Measurements from ENCODE around the gene ZDHHC23.

ZDHHC23 gene, protein sequence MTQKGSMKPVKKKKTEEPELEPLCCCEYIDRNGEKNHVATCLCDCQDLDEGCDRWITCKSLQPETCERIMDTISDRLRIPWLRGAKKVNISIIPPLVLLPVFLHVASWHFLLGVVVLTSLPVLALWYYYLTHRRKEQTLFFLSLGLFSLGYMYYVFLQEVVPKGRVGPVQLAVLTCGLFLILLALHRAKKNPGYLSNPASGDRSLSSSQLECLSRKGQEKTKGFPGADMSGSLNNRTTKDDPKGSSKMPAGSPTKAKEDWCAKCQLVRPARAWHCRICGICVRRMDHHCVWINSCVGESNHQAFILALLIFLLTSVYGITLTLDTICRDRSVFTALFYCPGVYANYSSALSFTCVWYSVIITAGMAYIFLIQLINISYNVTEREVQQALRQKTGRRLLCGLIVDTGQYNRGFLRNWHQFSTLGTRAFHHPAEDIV

DNA sequence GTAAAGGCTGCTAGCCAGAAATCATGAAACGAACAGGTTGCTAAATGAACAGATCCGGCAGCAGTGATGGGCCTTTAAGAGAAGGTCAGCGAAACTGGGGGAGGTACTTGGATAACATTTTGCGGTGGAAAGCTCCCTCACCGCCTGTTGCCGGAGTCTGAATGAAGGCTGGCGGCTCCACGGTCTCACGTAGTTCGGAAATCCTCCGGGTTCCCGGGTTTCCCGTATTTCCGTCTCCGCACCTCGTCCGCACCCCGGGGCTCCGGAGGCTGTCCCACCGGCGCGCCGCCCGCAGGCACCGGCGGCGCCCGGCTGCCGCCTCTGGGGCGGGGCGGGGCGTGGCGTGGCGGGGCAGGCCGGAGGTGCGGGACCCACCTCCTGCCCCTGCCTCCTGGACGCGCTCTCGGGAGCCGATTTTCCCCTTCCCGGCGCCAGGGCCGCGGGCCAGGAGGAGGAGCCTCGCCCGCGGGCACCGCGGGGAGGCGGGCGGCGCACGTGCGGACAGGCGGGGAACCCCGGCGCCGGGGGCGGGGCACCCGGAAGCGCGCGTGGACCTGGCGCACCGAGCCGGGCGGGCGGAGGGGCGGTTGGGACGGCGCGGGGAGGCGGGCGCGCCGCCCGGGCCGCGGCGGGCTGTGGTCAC is at the start of gene ZDHHC23:
Gene ZDHHC23 (plus strand): TSS at position 642 of the 643 bp plus-strand sequence. CDS start 790 bp downstream, outside the sequence.
- DNase-seq (ENCODE audit: low read depth in 2 of 2): peak in 1 of 2 experiments; percentile 3

DNA sequence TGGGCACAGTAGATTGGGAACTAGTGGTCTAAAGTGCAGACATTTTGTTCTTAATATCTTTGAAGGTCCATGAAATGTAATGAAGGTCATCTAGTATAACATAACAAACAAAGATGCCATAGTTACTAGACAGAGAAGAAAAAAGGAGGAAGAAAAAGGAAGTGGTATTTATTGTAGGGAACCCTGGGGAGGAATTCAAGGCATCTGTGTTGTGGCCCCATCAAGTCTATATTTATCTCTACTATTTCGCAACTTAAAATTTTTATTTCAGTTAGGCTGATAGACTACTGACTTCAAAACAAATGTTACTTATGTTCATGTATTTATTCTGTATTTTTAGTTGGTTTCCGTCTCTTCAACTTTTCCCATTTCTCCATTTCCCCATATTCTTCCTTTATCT is 48.9 kb upstream of the ZDHHC23 start:
- peak; percentile 22 to 39 for DNase-seq (ENCODE audit: low read depth in 2 of 2)

DNA sequence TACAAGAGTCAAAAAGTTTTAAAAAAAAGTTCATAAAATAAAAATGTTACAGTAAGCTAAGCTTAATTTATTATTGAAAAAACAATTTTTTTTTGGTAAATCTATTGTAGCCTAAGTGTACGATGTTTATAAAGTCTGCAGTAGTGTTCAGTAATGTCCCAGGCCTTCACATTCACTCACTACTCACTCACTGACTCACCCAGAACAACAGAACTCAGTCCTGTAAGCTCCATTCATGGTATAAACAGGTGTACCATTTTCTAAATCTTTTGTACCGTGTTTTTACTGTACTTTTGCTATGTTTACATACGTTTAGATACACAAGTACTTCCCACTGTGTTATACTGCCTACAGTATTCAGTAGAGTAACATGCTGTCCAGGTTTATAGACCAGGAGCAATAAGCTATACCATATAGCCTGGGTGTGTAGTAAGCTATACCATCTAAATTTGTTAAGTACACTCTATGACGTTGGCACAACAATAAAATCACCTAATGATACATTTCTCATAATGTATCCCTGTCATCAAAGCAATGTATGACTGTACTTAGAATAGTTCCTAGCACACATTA is 41.2 kb upstream of the ZDHHC23 start:
- no peak for DNase-seq (ENCODE audit: low read depth in 2 of 2)

DNA sequence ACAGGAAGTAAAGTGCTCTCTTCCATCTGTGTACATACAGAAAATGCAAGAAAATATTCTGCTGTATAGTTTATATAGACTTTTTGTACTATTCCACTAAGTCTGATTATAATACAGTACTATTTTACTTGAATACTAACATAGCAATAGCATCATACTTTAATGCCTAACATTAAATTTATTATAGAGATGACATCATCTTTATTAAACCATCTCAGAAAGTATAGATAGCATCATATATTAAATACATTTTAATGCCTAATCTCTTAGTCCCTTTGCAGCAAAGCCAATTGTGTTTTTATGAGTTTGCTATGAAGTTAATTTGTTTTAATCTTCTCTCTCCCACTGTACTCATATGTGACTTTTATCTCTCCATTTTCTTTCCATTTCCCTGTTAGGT is 39.7 kb upstream of the ZDHHC23 start:
- no peak for DNase-seq (ENCODE audit: low read depth in 2 of 2)

DNA sequence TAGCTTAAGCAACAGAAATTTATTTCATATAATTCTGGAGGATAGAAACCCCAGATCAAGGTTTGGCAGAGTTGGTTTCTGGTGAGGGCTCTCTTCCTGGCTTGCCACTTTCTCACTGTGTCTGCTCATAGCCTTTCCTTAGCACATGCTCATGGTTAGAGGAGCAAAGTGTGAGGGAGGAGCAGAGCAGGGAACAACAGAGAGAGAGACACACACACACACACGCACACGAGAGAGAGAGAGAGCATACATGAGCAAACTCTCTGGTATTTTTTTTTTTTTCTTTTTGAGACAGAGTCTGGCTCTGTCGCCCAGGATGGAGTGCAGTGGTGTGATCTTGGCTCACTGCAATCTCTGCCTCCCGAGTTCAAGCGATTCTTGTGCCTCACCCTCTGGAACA is 36.8 kb upstream of the ZDHHC23 start:
- peak in 1 of 2 experiments; percentile 6 for DNase-seq (ENCODE audit: low read depth in 2 of 2)

DNA sequence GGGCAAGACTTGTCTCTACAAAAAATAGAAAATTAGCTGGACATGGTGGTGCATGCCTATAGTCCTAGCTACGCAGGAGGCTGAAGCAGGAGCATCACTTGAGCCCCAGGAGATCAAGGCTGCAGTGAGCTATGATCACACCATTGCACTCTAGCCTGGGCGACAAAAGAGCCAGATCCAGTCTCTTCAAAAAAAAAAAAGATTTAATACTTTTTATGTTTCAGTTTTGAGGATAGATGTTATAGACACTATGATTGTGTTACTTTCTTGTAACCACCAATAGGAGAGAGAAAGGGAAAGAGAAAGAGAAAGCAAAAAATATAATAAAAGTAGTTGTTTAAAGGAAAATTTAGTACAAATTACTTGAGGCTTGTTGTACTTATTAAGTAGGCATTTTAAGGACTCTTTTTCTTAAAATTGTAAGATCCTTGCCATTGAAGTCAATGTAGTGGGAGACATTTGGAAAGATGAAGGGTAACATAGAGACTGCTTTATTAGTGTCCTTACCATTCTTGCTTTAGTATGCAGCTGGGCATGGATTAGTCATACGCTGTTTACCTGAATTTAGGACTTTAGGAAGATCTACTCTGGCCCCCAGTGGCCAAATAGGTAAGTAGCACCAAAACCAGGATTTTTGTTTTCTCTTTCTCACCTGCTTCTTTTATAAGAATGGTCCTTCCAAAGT is 35.1 kb upstream of the ZDHHC23 start:
- DNase-seq (ENCODE audit: low read depth in 2 of 2): peak; percentile 29 to 45

DNA sequence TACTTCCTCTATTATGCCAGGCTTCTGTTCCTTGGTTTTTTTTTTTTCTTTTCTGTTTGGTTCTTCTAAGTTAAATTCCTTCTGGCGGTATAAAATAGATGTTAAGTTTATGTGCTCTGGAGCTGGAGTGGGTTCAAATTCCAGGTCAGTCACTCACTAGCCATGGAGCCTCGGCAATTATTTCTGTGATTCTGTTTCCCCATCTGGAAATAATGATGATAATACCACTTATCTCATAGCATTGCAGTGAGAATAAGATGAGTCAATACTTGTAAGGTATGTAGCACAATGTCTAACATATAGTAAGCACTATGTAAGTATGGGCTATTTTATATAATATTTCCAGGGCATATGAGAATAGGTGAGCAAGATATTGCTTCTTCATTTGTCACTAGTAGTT is 33.2 kb upstream of the ZDHHC23 start:
- DNase-seq (ENCODE audit: low read depth in 2 of 2): peak; percentile 89 to 90

DNA sequence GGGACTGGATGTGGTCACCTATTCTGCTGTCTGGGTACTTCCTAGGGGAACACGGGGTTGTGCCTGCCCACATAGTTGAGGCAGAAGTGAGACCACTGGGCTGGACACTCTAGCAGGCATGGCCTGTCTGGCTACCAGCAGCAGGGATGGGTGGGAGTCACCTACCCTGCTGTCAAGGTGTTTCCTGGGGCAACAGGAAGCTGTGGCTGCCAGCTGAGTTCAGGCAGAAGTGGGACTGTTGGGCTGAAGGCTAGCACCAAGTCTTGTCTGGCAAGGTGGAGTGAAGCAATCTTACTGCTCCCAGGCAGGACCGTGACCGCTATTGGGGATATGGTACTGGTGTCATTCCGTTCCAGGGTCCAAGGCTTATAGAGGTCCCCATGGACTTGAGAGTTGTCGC is 20.3 kb upstream of the ZDHHC23 start:
- DNase-seq (ENCODE audit: low read depth in 2 of 2): no peak

DNA sequence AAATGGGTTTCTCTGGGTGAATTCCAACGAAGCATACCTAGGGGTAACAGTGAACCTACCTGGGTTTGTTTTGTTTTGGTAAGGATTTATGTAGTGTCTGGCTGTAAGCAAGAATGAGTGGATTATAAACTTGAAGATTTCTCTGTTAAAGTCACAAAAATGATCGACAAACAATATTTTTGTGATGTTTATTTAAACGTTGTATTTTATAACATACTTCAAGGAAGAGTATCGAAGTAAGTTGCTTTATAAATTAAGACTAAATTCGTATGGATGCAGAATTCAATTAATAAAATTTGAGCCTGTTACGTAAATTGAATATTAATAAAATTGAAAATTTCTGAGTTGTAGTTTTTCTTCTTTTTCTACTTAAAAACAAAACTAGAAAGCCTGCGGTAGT is 982 bp upstream of the ZDHHC23 start:
- DNase-seq (ENCODE audit: low read depth in 2 of 2): no peak

DNA sequence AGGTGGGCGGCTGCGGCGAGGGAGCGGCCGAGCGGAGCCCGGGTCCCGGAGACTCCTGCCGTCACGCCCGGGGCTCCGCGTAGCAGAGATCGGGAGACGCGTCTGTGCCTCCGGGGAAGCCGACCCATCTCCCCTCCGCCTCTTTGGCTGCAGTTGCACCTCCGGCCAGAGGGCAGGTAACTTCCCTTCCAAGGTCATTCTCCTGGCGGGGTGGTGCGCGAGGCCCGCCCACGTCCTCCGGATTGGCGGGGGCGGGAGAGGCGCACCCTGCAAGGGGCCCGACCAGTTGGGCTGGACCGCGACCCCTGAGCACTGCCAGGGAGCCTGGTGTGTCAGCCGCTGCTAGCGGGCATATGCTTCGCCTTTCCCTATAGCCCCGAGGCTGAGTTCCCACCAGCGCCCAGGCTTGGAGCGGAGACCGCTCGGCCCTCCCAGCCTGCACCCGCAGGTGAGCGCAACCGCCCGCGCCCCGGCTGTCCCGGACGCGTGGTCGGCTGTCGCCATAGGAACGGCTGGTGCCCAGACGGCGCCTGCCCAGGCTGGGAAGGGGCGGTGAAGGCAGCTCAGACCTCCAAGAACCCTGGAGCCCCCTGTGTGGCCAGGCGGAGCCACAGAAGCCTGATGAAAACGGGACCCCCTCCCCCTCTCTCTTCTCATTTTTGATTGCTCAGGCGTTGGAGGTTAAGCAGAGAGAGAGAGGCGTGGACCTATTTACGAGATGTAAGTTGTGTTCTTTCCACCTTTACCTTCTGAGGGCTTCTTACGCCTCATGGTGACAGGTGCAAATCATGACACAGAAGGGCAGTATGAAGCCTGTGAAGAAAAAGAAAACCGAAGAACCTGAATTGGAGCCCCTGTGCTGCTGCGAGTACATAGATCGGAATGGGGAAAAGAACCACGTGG is 453 bp downstream of the ZDHHC23 start:
- DNase-seq (ENCODE audit: low read depth in 2 of 2): no peak

DNA sequence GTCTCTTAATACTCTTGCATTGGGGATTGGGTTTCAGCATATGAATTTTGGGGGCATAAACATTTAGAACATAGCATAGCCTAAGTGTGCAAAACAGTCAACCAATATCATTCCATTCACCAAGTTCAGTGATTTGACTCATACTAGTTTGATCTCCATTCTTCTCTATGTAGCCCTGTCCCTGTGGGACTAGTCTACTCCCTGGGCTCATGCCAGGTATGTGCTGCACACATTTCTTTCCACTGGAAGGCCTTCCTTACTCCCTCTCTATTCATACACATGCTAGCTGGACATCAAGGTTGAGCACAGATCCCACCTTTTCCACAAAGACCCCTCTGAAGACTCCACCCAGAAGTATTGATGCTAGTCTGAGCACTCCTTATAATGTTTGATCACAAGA is 5.1 kb downstream of the ZDHHC23 start:
- DNase-seq (ENCODE audit: low read depth in 2 of 2): no peak

DNA sequence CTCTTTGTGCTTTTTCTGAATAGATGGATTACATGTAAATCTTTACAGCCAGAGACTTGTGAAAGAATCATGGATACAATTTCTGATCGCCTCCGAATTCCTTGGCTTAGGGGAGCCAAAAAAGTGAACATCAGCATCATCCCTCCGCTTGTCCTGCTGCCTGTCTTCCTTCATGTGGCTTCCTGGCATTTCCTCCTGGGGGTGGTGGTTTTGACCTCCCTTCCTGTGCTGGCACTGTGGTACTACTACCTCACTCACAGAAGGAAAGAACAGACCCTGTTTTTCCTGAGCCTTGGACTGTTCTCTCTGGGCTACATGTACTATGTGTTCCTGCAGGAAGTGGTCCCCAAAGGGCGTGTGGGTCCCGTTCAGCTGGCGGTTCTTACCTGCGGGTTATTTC is 5.9 kb downstream of the ZDHHC23 start:
- DNase-seq (ENCODE audit: low read depth in 2 of 2): no peak

DNA sequence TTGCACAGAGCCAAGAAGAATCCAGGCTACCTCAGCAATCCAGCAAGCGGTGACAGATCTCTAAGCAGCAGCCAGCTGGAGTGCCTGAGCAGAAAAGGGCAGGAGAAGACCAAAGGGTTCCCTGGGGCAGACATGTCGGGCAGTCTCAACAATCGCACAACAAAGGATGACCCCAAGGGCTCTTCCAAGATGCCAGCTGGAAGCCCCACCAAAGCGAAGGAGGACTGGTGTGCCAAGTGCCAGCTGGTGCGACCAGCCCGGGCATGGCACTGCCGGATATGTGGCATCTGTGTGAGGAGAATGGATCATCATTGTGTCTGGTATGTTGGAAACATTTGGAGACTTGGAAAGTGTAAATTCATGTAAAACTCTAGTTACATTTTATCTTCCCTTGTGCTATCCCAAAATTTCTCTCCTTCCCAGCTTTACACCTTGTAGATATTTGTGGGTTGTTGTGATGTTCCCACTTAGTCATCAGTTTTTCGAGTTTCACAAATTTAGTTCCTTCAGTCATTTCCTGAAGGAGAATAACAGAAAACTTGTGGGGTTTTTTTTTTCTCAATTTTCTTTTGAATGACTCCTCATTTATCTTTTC is 6.4 kb downstream of the ZDHHC23 start:
- DNase-seq (ENCODE audit: low read depth in 2 of 2): no peak

DNA sequence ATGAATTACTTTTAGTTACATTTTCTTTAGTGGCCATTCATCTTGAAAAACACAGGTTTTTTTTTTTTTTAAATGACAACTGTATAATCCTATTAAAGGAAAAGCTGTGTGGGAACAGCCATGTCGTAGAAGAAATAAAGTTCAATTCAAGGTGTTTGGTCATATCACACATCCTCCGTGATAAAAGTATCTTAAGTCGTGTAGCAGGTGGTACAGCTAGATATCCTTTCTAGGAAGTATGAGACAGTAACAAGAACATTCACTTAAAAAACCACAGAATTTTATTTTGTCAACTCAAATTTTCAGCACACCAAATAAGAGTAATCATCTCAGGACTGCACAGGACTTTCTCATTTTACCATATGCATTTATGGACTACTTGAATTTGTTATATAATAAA is 16.1 kb downstream of the ZDHHC23 start:
- DNase-seq (ENCODE audit: low read depth in 2 of 2): no peak

DNA sequence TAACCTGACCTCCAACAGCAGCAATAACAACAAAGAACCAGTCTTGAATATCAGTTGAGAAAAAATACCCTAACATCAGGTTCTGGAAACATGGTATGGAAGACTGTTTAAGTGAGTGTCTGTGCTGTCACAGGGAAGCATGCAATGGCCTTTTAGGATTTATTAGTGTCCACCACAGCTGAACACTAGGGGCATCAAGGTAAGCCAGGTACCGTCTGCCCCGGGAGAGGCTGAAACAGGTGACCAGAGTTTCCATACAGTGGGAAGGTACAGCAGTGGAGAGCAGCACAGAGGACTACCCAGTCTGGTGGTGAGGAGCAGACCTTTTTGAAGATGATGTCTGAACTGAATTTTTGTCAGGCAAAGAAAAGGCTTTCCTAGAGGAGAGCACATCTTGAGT is 18.4 kb downstream of the ZDHHC23 start:
- DNase-seq (ENCODE audit: low read depth in 2 of 2): no peak

DNA sequence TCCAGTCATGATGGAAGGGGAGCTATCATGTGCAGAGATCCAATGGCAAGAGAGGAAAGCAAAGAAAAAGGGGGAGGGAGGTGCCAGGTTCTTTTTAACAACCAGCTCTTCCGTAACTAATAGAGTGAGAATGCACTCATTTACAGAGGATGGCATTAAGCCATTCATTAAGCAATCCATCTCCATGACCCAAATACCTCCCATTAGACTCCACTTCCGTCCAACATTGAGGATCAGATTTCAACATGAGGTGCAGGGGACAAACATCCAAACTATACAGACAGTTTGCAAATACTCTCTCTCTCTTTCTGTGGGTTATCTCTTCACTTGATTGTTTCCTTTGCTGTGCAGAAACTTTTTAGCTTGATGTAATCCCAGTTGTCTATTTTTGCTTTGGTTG is 21.2 kb downstream of the ZDHHC23 start:
- DNase-seq (ENCODE audit: low read depth in 2 of 2): peak; percentile 6 to 11

DNA sequence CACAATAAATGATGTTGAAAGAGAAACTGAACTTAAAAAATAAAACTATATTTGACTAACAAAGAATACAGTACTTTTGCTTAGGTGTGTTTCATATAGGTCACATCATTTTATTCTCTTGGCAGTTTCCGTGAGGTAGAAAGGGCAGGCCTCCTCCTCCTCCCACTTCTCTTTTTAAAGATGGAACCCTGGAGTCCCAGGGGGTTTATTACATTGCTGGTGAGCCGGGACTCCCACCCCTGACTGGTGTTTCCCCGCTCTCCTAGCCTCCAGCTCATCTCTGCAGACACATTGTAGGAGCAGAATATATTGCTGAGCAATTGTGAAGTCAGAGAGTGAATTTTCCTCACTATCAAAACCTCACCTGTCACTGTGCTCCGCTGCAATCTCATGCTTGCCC is 30.0 kb downstream of the ZDHHC23 start:
- DNase-seq (ENCODE audit: low read depth in 2 of 2): no peak

DNA sequence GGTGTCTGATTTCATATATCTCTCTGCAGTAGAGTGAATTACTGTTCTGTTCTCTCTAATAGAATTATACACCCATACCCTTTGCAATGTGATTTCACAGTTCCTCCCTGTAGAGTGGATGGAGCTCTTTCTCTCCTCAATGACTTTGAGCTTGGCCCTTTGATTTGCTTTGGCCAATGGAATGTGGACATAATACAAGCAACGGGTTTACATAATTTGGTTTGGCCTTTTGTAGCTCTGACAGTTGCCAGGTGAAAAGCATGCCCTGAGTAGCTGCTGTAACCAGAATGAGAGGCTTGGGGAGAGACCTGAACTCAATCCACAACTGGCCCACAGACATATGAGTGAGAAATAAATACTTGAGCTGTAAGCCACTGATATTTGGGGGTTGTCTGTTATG is 32.1 kb downstream of the ZDHHC23 start:
- DNase-seq (ENCODE audit: low read depth in 2 of 2): no peak

DNA sequence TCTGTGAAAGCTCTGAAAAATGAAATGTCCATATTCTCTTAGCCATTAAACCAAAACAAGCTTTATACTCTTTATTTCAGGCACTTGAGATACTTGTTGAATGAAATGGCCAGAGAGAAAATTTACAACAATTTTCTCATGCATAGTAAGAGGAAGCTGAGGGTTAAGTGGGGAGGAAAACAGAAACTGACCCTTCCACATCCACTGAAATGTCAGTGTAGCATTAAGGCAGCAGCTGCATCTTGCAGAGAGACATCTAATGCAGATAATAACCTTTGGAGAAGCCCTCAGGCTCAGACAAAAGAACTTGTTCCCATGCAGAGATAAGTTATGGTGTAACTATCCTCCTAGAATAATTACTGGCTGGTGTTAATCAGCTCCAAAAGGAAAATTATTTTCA is 34.0 kb downstream of the ZDHHC23 start:
- no peak for DNase-seq (ENCODE audit: low read depth in 2 of 2)

DNA sequence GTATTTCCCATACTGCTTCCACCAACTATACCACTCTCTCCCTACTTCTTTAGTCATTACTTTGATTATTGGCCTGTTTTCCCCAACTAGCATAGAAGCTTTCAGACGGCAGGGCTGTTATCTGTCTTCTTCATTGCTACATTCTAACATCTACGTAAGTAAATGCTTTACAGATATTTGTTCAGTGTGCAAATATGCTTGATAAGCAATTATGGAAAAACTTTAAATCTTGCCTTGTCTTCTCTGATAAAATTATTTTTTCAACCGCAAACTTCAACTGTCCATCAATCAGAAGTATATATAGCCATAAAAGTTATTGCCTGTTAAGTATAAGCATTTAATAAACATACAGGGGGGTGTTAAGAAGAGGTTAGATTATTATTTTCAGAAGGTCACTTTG is 35.7 kb downstream of the ZDHHC23 start:
- no peak for DNase-seq (ENCODE audit: low read depth in 2 of 2)

DNA sequence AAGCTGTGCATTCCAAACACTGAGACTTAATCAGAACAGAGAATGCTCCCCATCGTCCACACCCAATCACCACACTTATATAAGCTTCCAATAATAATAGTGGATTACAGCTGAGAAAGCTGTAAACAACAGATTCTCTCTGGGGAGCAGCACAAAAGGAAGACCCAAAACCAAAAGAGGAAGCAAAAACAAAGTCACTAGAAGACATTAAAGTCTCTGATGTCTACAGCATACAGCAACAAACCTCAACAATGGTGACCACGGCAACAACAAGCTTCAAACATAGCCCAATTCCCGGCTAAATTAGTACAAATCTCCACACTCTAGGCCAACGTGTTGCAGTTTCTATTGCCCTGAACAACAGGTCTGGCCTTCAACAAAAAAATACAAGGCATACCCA is 37.7 kb downstream of the ZDHHC23 start:
- no peak for DNase-seq (ENCODE audit: low read depth in 2 of 2)

Measured in fibroblast of skin of left quadriceps (primary cell).